Ovary (tissue), 3 donors: ENCODE measurements around the gene C3orf20.

Experiments used
- CTCF ChIP-seq, 3 donors: fragments of 450-650 bp in 2 of 3; fragments of 200-600 bp in 1 of 3; IDR thresholded peaks; one replicate each; pipeline versions ENCODE4 v1.5.1 to v1.8.0; 2016 to 2022; ENCODE audit warnings: antibody characterized with exemption in 3 of 3, mild to moderate bottlenecking in 1 of 3
- EP300 ChIP-seq: sonication (generic); formaldehyde crosslinking; IDR thresholded peaks from one replicate; pipeline ENCODE4 v1.6.1; 2017; ENCODE audit warnings: antibody characterized with exemption
- POLR2A ChIP-seq: fragments of 450-650 bp; IDR thresholded peaks from one replicate; pipeline ENCODE4 v1.6.1; 2017; ENCODE audit warnings: antibody characterized with exemption, mild to moderate bottlenecking, moderate library complexity
- donor health status: DM: no; HTN: no; CAD: no.

GRCh38 chr3:14701676-14702075 lies 26.7 kb downstream of the C3orf20 start:
- TF ChIP-seq CTCF (IDR thresholded peaks at IDR 0.05): no peak
- TF ChIP-seq EP300: no peak
- TF ChIP-seq POLR2A: no peak
